GM19372 (cell line): ENCODE measurements around the gene IL1RAPL1.

Source experiments
- ATAC-seq: cut with Tn5 transposase; IDR thresholded peaks from one replicate; pipeline ENCODE4 v1.9.1; 2021; ENCODE audit warnings: mild to moderate bottlenecking, low read depth, moderate library complexity; ENCODE audit not compliant: unreplicated experiment

IL1RAPL1 gene

GRCh38 chrX:28920153-28920943 lies 333.1 kb downstream of the IL1RAPL1 start:
- ATAC-seq: no peak

- no peak for ATAC-seq
These were observed 334.9 kb downstream of the IL1RAPL1 start for GRCh38 chrX:28922106-28922505.

- ATAC-seq: no peak
These were observed 359.6 kb downstream of the IL1RAPL1 start for GRCh38 chrX:28946846-28947245.

- no peak for ATAC-seq
These were observed 372.8 kb downstream of the IL1RAPL1 start for GRCh38 chrX:28960063-28960462.

GRCh38 chrX:28966331-28966730 lies 379.1 kb downstream of the IL1RAPL1 start:
- no peak for ATAC-seq

GRCh38 chrX:28969126-28969525 lies 381.9 kb downstream of the IL1RAPL1 start:
- no peak for ATAC-seq

- ATAC-seq: no peak
These were observed 392.6 kb downstream of the IL1RAPL1 start for GRCh38 chrX:28979877-28980276.

- ATAC-seq: no peak
These were observed 394.7 kb downstream of the IL1RAPL1 start for GRCh38 chrX:28981952-28982351.

GRCh38 chrX:28988246-28988645 lies 401.0 kb downstream of the IL1RAPL1 start:
- ATAC-seq: no peak

- no peak for ATAC-seq
These were observed 410.6 kb downstream of the IL1RAPL1 start for GRCh38 chrX:28997706-28998463.

- ATAC-seq: no peak
These were observed 411.4 kb downstream of the IL1RAPL1 start for GRCh38 chrX:28998609-28999135.

- no peak for ATAC-seq
These were observed 425.6 kb downstream of the IL1RAPL1 start for GRCh38 chrX:29012867-29013266.

- no peak for ATAC-seq
These were observed 436.0 kb downstream of the IL1RAPL1 start for GRCh38 chrX:29023207-29023606.

- no peak for ATAC-seq
These were observed 437.6 kb downstream of the IL1RAPL1 start for GRCh38 chrX:29024871-29025270.

- ATAC-seq: no peak
These were observed 452.3 kb downstream of the IL1RAPL1 start for GRCh38 chrX:29039501-29039900.

GRCh38 chrX:29040160-29040559 lies 452.9 kb downstream of the IL1RAPL1 start:
- no peak for ATAC-seq

GRCh38 chrX:29042341-29042740 lies 455.1 kb downstream of the IL1RAPL1 start:
- no peak for ATAC-seq

GRCh38 chrX:29043746-29044145 lies 456.5 kb downstream of the IL1RAPL1 start:
- ATAC-seq: no peak

- no peak for ATAC-seq
These were observed 457.4 kb downstream of the IL1RAPL1 start for GRCh38 chrX:29044423-29045184.

GRCh38 chrX:29065477-29065876 lies 478.2 kb downstream of the IL1RAPL1 start:
- ATAC-seq: no peak

GRCh38 chrX:29066516-29066915 lies 479.3 kb downstream of the IL1RAPL1 start:
- ATAC-seq: no peak
